ENCODE results near the gene CALN1.

CALN1 gene

DNA sequence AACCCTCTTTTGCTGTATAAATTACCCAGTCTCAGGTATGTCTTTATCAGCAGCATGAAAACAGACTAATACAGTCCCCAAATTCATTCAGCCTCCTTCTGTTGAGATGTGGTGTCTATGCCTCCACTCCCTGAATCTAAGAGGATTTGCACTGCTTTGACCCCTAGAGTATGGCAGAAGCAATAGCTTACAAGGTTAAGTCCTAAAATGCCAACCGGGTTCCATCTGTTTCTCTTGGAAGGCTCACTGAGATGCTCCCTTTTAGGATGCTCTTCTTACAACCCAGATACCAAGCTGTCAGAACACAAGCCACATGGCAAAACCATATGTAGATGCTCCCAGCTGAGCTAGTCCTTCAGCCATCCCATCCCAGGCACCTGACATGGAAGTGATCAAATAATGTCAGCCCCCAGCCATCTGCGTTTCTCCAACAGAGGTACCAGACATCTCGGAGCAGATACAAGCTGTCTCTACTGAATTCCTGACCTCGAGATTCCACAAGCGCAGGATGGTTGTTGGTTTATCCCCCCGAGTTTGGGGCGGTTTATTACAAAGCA lies 20.2 kb downstream of the CALN1 start:
- H3K4me1 ChIP-seq (ENCODE audit: insufficient read depth, low read length, severe bottlenecking) = no peaks in the 10 kb centered on the region
- no peak overlapping the region for H3K9ac ChIP-seq (ENCODE audit: low read length)
- no peaks in the 10 kb centered on the region for H3K36me3 ChIP-seq (ENCODE audit: insufficient read depth, low read length)
- H3K27me3 ChIP-seq (ENCODE audit: insufficient read depth, low read length) = no peaks in the 10 kb centered on the region; the same call in 1 of the 2 replicates
- H3K27ac ChIP-seq (ENCODE audit: low read depth, low read length, poor library complexity, severe bottlenecking) = no peak overlapping the region
- H3K4me2 ChIP-seq (ENCODE audit: low read length) = no peak overlapping the region
- H3K9me3 ChIP-seq (ENCODE audit: low read length) = no peaks in the 10 kb centered on the region
- no peak for TF ChIP-seq EZH2 (IDR thresholded peaks at IDR 0.05; ENCODE audit: borderline replicate concordance, low read length)
- TF ChIP-seq, protein P1, sequence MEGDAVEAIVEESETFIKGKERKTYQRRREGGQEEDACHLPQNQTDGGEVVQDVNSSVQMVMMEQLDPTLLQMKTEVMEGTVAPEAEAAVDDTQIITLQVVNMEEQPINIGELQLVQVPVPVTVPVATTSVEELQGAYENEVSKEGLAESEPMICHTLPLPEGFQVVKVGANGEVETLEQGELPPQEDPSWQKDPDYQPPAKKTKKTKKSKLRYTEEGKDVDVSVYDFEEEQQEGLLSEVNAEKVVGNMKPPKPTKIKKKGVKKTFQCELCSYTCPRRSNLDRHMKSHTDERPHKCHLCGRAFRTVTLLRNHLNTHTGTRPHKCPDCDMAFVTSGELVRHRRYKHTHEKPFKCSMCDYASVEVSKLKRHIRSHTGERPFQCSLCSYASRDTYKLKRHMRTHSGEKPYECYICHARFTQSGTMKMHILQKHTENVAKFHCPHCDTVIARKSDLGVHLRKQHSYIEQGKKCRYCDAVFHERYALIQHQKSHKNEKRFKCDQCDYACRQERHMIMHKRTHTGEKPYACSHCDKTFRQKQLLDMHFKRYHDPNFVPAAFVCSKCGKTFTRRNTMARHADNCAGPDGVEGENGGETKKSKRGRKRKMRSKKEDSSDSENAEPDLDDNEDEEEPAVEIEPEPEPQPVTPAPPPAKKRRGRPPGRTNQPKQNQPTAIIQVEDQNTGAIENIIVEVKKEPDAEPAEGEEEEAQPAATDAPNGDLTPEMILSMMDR (IDR thresholded peaks at IDR 0.05; ENCODE audit: low read length) = no peak
- no peaks in the 10 kb centered on the region for H3F3A ChIP-seq (ENCODE audit: insufficient read depth, low read length)
- no peak overlapping the region for H3K4me3 ChIP-seq (ENCODE audit: low read depth, low read length, poor library complexity, severe bottlenecking)
- no peaks in the 10 kb centered on the region for H3K79me2 ChIP-seq (ENCODE audit: insufficient read depth, low read length)
- no peak overlapping the region for H2AFZ ChIP-seq (ENCODE audit: low read length)
- no peaks in the 10 kb centered on the region for H4K20me1 ChIP-seq (ENCODE audit: insufficient read depth, low read length)
- no peaks in the 10 kb centered on the region for H3K9me2 ChIP-seq (ENCODE audit: low read depth, low read length)

DNA sequence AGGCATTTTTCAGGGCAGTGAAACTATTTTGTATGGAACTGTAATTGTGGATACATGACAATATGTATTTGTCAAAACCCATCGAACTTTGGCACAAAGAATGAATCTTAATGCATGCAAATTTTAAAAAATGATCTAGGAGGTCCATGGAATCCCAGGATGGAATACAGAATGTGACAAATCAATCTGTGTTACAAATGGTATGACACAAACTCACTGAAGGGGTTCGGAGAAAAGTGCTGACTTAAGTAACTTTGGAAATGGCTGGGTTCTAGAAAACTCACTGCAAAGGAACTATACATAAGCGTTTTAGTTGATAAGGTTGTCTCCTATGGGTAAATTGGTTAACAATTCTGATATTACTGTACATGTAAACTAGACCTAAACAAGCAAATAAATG lies 26.0 kb downstream of the CALN1 start:
- no peaks in the 10 kb centered on the region for H4K20me1 ChIP-seq (ENCODE audit: insufficient read depth, low read length)
- no peaks in the 10 kb centered on the region for H3K36me3 ChIP-seq (ENCODE audit: insufficient read depth, low read length)
- H3K27me3 ChIP-seq (ENCODE audit: insufficient read depth, low read length) = no peaks in the 10 kb centered on the region
- no peak overlapping the region for H3K4me3 ChIP-seq (ENCODE audit: low read depth, low read length, poor library complexity, severe bottlenecking)
- H3K79me2 ChIP-seq (ENCODE audit: insufficient read depth, low read length) = no peaks in the 10 kb centered on the region
- no peak overlapping the region for H3K27ac ChIP-seq (ENCODE audit: low read depth, low read length, poor library complexity, severe bottlenecking)
- TF ChIP-seq, protein P1 (IDR thresholded peaks at IDR 0.05; ENCODE audit: low read length) = no peak
- TF ChIP-seq EZH2 (IDR thresholded peaks at IDR 0.05; ENCODE audit: borderline replicate concordance, low read length) = no peak
- H3K9ac ChIP-seq (ENCODE audit: low read length) = no peak overlapping the region
- H3F3A ChIP-seq (ENCODE audit: insufficient read depth, low read length) = no peaks in the 10 kb centered on the region
- H2AFZ ChIP-seq (ENCODE audit: low read length) = no peak overlapping the region
- no peaks in the 10 kb centered on the region for H3K9me2 ChIP-seq (ENCODE audit: low read depth, low read length)
- H3K4me2 ChIP-seq (ENCODE audit: low read length) = no peak overlapping the region
- H3K4me1 ChIP-seq (ENCODE audit: insufficient read depth, low read length, severe bottlenecking) = no peaks in the 10 kb centered on the region
- no peaks in the 10 kb centered on the region for H3K9me3 ChIP-seq (ENCODE audit: low read length)

DNA sequence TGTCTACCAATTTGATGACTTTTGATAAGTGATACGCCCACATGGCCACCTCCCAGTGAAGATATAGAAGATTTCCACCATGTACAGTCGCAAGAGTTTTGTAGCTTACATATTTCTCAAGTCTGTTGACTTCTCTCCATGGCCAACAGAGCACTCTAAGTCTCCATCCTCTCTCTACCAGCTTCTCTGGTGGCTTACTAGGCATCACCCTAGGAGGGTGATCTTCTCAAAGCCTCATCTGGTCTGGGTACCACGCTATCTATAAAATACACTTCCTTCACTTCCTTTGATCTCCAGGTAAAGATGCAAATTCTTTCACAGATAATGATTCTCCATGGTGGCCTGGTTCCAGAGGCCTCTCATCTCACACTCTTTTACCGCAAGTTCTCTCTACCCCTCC lies 49.9 kb downstream of the CALN1 start:
- Histone ChIP-seq H3K4me1 (ENCODE audit: insufficient read depth, low read length, severe bottlenecking) (no peaks in the 10 kb centered on the region), H2AFZ (ENCODE audit: low read length) (no peak overlapping the region), H3K9me3 (ENCODE audit: low read length) (no peaks in the 10 kb centered on the region), H3F3A (ENCODE audit: insufficient read depth, low read length) (no peaks in the 10 kb centered on the region), H3K27ac (ENCODE audit: low read depth, low read length, poor library complexity, severe bottlenecking) (no peak overlapping the region), H4K20me1 (ENCODE audit: insufficient read depth, low read length) (no peaks in the 10 kb centered on the region), H3K9ac (ENCODE audit: low read length) (no peak overlapping the region), H3K27me3 (ENCODE audit: insufficient read depth, low read length) (no peaks in the 10 kb centered on the region), H3K9me2 (ENCODE audit: low read depth, low read length) (no peaks in the 10 kb centered on the region), H3K79me2 (ENCODE audit: insufficient read depth, low read length) (no peaks in the 10 kb centered on the region), H3K4me2 (ENCODE audit: low read length) (no peak overlapping the region), H3K36me3 (ENCODE audit: insufficient read depth, low read length) (no peaks in the 10 kb centered on the region), H3K4me3 (ENCODE audit: low read depth, low read length, poor library complexity, severe bottlenecking) (no peak overlapping the region)
- TF ChIP-seq, protein P1 (IDR thresholded peaks at IDR 0.05; ENCODE audit: low read length) = no peak
- no peak for TF ChIP-seq EZH2 (IDR thresholded peaks at IDR 0.05; ENCODE audit: borderline replicate concordance, low read length)
